HG03025 (cell line): ENCODE measurements around the gene SPTBN1.
A peak's percentile ranks its signal among the peaks of the same experiment; 100 is the strongest.

Experiments
- ATAC-seq: cut with Tn5 transposase; IDR thresholded peaks from one replicate; pipeline ENCODE4 v1.9.1; 2021; ENCODE audit warnings: mild to moderate bottlenecking, moderate library complexity; ENCODE audit not compliant: unreplicated experiment, low FRiP score

The SPTBN1 gene

GRCh38 chr2:54546518-54546917, 90.4 kb downstream of the SPTBN1 start:
- no peak for ATAC-seq

- no peak for ATAC-seq
These were observed 91.0 kb downstream of the SPTBN1 start for GRCh38 chr2:54546923-54547720.

- no peak for ATAC-seq
These were observed 93.3 kb downstream of the SPTBN1 start for GRCh38 chr2:54549430-54549829.

- ATAC-seq: no peak
These were observed 93.9 kb downstream of the SPTBN1 start for GRCh38 chr2:54549917-54550518.

- ATAC-seq: no peak
These were observed 94.4 kb downstream of the SPTBN1 start for GRCh38 chr2:54550547-54550946.

DNA sequence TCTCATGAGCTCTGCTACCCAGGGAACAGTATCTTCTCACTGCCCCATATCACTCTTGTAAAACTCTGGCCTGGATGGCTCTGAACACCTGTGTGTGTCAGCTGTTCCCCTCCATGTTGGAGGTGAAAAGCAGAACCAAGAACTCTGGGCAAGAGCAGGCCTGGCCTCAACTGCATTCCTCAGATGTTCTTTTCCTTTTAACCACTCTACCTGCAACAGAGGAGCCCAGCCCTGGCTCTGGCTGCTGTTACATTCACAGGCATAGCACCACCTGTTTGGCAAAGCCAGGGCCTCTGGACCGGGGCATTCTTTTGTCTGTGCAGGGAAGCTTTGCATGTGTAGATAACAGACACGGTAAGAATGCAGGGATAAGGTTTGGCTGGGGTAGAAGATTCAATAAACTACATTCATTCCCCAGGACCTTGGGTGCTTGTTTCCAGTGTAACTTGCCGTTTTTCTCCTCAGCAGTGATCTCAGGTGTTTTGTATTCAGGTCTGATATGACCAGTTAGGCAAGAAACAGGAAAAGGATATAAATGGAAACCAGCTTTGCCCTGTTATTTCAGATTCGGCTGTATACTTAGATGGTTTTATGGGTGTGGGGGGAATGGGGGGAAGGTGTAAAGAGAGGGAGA, 95.1 kb downstream of the SPTBN1 start:
- ATAC-seq: peak; percentile 82

- ATAC-seq: no peak
These were observed 96.9 kb downstream of the SPTBN1 start for GRCh38 chr2:54553075-54553474.

- no peak for ATAC-seq
These were observed 97.6 kb downstream of the SPTBN1 start for GRCh38 chr2:54553775-54554174.

GRCh38 chr2:54555318-54555837, 99.3 kb downstream of the SPTBN1 start:
- no peak for ATAC-seq

DNA sequence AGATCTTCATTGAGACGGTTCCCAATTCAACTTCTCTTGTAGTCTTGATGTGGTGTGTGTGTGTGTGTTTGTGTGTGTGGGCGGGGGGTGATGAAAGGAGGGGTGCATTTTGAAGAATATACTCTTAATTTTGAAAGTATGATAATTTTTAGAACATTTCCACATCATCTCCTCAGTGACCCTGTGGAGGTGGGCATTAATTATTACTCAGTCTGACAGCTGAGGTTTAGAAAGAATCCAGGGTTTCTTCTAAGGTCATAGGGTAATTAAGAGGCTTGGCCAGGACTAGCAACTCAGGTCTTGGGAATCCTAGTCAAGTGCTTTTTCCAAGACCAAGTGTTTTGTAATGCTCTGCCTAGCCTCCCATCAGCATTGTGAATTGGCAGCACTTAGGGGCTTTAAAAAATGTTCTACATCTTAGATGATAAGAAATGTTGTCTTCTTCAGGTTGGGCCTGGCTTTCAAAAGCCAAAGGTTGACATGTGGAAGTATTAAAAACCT, 100.5 kb downstream of the SPTBN1 start:
- ATAC-seq: no peak

DNA sequence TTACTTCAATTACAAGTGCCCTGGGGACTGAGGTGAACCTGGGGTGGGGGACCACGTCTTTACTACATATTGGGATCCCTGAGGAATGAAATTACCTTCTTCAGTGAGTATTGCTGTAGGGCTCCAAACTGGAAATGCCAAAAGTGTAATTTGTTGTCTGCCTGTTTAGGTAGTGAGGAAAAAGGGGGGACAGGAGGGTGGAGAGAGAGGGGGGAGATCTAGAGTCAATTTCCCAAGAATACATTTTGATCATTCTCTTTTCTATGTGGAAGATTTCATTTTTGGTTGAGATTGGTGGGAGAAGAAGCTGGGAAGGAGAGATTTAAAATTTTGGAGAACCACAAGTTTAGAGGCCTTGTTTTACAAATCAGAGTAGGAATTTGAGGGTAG, 101.1 kb downstream of the SPTBN1 start:
- no peak for ATAC-seq

GRCh38 chr2:54557601-54558187, 101.6 kb downstream of the SPTBN1 start:
- peak; percentile 43 for ATAC-seq

- peak; percentile 43 for ATAC-seq
These were observed 102.3 kb downstream of the SPTBN1 start for GRCh38 chr2:54558188-54559005.

DNA sequence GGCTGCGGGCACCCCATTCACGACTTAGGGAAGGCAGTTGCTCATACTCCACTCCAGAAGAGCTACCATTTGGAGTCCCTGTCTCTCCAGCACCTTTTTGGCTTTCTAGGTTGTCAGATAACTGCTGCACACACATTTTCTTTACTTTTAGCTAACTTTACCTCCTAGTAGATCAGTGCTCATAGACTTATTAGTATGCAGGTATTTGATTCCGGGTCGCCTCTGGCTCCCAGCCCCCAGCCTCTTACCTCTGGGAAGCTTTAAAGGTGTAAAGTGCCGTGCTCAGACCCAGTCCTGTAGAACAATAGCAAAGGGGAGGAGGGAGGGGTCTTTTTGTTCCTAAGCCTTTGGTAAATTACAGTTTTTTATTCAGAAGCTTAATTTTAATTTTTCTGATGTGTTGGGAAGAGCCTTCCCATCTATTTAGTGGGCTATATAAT, 102.9 kb downstream of the SPTBN1 start:
- ATAC-seq: no peak

GRCh38 chr2:54559593-54560145, 103.5 kb downstream of the SPTBN1 start:
- no peak for ATAC-seq

GRCh38 chr2:54560146-54560881, 104.2 kb downstream of the SPTBN1 start:
- ATAC-seq: peak; percentile 43

DNA sequence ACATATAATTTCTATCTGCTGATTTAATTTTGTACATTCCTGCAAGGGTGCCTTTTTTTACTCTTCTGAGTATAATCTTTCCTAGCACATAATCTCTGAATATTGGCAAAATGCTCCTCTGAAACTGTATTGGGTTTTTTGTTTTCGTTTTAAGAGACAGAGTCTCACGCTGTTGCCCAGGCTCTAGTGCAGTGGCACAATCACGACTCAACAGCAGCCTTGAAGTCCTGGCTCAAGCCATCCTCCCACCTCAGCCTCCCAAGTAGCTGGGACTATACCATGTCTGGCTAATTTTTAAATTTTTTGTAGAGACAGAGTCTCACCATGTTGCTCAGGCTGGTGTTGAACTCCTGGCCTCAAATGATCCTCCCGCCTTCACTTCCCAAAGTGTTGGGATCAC, 104.9 kb downstream of the SPTBN1 start:
- ATAC-seq: no peak

DNA sequence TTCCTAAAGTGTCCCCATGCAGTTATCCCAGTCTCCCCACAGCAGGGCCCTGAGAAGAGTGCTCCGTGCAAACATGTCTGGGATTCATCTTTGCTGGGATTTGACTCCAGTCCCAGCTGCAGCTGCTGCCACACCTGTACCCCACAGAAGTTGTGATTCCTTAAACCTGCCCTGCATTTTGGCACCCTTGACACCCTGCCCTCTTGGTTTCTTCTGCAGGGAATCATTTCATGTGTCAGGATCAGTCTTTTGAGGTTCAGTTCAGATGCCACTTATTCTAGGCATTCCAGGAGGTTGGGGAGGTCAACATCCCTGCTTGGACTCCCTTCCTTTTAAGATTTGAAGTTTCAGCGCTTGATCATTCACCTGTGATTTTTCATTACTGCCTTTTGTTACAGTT, 108.3 kb downstream of the SPTBN1 start:
- no peak for ATAC-seq

DNA sequence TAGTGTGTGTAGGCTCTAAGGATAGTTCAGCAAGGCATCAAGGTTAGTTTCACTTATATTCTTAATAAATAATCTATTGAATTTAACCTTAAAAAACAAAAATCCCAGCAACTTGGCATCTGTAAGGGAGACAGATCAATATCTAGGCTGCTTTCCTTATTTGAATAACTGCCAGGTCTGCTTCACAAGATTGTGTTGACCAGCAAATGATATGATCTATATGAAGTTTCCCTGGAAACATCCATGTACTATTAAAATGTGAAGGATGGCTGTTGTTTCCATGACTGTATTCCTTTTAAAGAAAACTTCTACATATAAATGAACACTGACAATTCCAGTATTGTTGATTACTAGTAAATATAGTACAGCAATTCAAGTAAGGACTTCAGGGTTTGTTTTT, 109.4 kb downstream of the SPTBN1 start:
- ATAC-seq: no peak
